Nephron progenitor cell (in vitro differentiated cells): Measurements from ENCODE around the gene ZNF790.
A peak's percentile ranks its signal among the peaks of the same experiment; 100 is the strongest.

Source experiments
- DNase-seq: peaks from one replicate; pipeline ENCODE4 v3.0.0; 2021
- H3K27ac Mint-ChIP-seq: 2 replicates; pipeline ENCODE4 v1.8.0; 2021; ENCODE audit warnings: mild to moderate bottlenecking, moderate library complexity, mixed read lengths
- H3K27me3 Mint-ChIP-seq: 2 replicates; pipeline ENCODE4 v1.8.0; 2021; ENCODE audit warnings: mild to moderate bottlenecking, low read depth, mixed read lengths; ENCODE audit not compliant: poor library complexity
- H3K36me3 Mint-ChIP-seq: 2 replicates; pipeline ENCODE4 v1.8.0; 2021; ENCODE audit warnings: low read depth, mixed read lengths
- H3K4me1 Mint-ChIP-seq: 2 replicates; pipeline ENCODE4 v1.8.0; 2021; ENCODE audit warnings: mixed read lengths
- H3K4me3 Mint-ChIP-seq: 2 replicates; pipeline ENCODE4 v1.8.0; 2021; ENCODE audit warnings: mild to moderate bottlenecking, moderate library complexity, mixed read lengths
- H3K9me3 Mint-ChIP-seq: 2 replicates; pipeline ENCODE4 v1.8.0; 2021; ENCODE audit warnings: mild to moderate bottlenecking, moderate library complexity, mixed read lengths
- TF ChIP-seq, protein P1 (sequence below): fragments of 200-600 bp; sonication (generic); IDR thresholded peaks from 2 replicates; pipeline ENCODE4 v1.5.0; 2021; ENCODE audit warnings: antibody characterized with exemption

The ZNF790 gene

DNA sequence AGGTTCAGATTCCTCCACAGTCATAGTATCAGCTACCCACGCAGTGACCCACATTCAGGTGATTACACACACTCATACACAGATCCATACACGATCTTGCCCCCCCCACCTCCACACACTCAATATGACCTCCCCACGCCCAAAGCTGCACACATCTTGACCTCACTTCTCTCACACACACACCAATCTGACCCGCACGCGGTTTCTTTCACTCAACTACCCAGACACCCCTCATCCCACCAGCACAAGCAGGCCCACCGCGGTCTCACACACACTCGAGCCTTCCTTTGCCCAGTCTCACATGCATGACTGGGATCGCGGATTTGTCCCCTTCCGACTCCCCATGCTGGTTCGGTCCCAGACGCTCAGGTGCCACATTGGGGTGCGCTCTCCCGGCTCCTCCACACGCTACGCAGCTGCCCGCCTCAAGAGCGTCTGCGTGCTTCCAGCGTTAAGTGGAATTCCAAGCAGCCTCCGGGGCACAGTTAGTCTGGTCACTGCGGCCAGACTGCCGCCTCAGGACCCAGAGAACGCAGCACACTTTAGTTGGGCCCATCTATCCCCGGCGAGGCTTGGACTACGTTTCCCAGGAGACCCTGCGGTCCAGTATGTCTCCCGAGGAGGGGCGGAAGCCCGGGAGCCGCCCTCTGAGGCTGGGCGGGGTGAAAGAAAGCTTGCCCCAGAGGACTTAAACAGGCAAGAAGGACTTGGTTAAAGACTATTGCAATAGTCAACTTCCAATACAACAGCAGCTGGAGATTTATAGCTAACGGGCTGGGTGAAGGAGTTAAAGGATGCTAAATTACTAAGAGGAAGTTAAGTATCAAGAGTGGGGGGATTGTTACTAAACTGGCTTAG lies 11.7 kb upstream of the ZNF790 start:
- no peak overlapping the region for H3K4me3 Mint-ChIP-seq
- TF ChIP-seq, protein P1, sequence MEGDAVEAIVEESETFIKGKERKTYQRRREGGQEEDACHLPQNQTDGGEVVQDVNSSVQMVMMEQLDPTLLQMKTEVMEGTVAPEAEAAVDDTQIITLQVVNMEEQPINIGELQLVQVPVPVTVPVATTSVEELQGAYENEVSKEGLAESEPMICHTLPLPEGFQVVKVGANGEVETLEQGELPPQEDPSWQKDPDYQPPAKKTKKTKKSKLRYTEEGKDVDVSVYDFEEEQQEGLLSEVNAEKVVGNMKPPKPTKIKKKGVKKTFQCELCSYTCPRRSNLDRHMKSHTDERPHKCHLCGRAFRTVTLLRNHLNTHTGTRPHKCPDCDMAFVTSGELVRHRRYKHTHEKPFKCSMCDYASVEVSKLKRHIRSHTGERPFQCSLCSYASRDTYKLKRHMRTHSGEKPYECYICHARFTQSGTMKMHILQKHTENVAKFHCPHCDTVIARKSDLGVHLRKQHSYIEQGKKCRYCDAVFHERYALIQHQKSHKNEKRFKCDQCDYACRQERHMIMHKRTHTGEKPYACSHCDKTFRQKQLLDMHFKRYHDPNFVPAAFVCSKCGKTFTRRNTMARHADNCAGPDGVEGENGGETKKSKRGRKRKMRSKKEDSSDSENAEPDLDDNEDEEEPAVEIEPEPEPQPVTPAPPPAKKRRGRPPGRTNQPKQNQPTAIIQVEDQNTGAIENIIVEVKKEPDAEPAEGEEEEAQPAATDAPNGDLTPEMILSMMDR: no peak
- peaks cover 5% of the 10 kb centered on the region for H3K4me1 Mint-ChIP-seq
- H3K27ac Mint-ChIP-seq: no peak overlapping the region
- no peaks in the 10 kb centered on the region for H3K27me3 Mint-ChIP-seq
- DNase-seq: peak; percentile 87
- peaks cover 38% of the 10 kb centered on the region for H3K36me3 Mint-ChIP-seq
- peaks cover 21% of the 10 kb centered on the region for H3K9me3 Mint-ChIP-seq

DNA sequence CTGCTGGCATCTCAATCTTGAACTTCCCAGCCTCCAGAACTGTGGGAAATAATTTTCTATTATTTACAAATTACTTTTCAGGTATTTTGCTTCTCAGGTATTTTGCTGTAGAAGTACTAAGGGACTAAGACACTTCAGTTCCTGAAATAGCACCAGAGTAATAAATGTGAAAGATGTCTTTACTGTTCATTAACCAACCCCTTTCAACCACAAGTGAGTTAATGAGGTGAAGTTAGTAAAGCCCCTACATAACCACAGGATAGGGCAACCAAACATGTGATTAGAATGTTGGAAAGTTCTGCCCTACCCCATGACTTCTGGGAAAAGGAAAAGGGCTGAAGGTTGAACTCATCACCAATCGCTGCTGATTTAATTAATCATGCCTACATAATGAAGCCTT lies 9.8 kb upstream of the ZNF790 start:
- H3K9me3 Mint-ChIP-seq: peaks cover 36% of the 10 kb centered on the region
- H3K27ac Mint-ChIP-seq: no peak overlapping the region
- TF ChIP-seq, protein P1: no peak
- no peak for DNase-seq
- H3K4me3 Mint-ChIP-seq: peak overlapping the region; percentile 82
- no peaks in the 10 kb centered on the region for H3K27me3 Mint-ChIP-seq
- H3K4me1 Mint-ChIP-seq: peaks cover 5% of the 10 kb centered on the region
- H3K36me3 Mint-ChIP-seq: peaks cover 56% of the 10 kb centered on the region

DNA sequence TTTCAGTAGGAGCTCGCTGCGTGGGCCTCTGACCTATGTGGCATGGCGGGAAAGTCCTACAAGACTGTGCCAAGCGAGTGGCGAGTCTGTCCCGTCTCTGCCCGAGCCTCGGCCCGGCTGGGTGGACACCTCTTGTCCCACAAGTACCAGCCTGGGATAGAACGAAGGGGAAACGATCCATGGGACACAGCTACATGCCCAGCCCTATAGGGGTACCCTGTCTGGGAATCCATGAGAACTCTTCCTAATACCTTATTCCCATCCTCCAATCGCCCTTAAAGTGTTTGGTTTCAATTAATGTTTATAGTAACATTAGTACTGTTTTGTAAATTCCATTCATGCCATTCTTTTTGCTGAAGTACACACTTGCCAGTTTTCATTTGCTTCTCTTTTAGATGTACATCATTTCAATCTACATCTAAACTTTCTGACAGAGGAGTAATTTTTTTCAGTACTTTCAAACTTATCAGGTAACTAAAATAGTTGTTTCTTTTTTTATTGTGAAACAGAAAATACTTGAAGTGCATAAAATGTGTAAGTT lies 667 bp upstream of the ZNF790 start:
- TF ChIP-seq, protein P1: no peak
- DNase-seq: no peak
- Mint-ChIP-seq H3K4me1 (peaks cover 6% of the 10 kb centered on the region), H3K27me3 (no peaks in the 10 kb centered on the region), H3K4me3 (no peak overlapping the region), H3K9me3 (peaks cover 49% of the 10 kb centered on the region), H3K27ac (no peak overlapping the region), H3K36me3 (peaks cover 50% of the 10 kb centered on the region)

DNA sequence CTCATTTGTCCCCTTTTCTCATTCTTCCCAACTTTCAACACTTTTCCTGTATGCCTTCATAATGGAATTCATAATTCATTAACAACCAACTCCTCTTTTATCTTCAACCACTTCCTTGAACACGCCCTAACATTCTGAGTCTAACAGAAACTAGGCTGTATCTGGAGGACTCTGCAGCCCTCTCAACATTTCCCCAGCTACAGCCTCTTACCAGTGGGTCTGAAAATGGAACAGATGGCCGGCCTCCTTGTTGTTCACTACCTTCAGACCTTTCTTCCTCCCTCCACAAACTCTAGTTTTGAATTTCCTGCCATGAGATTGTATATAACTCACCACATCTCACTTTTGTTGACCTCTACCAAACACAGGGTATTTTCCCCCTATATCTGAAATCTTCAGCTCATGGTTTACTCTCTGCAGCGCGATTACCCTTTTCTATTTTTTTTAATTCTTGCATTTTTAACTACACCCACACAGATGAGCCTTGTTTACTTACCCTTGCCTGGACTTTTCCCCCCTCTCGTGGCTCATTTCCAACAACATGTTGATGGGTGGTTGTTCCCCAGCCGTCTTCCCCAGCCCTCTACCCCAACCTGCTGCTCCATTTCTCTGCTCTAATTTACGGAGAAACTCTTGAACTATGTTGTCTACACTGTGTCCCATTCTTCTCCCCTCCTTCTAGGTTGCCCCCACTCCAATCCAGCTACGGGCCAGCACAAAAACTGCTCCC lies 846 bp downstream of the ZNF790 start:
- Mint-ChIP-seq H3K27ac (no peak overlapping the region), H3K27me3 (no peaks in the 10 kb centered on the region), H3K36me3 (peaks cover 36% of the 10 kb centered on the region), H3K4me3 (no peak overlapping the region), H3K4me1 (peaks cover 6% of the 10 kb centered on the region), H3K9me3 (peaks cover 36% of the 10 kb centered on the region)
- TF ChIP-seq, protein P1: no peak
- DNase-seq: no peak

DNA sequence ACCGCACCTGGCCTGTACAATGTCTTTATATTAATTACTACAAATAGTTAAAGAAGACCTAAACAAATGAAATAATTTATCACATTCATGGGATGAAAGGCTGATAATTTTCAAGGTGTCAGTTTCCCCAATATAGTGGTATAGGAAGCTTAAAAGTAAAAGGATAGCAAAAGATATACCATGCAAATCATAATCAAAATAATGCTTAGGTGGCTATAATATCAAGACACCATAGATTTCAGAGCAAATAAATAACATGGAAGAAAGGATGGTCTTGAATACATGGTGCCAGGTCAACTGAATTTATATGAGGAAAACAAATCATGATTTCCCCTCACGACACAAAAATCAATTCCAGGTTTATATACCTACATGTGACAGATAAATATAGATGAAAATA lies 4.8 kb downstream of the ZNF790 start:
- no peak for DNase-seq
- Mint-ChIP-seq H3K27ac (no peak overlapping the region), H3K36me3 (no peaks in the 10 kb centered on the region), H3K9me3 (no peaks in the 10 kb centered on the region), H3K4me1 (no peaks in the 10 kb centered on the region), H3K4me3 (no peak overlapping the region), H3K27me3 (no peaks in the 10 kb centered on the region)
- TF ChIP-seq, protein P1: no peak
